Psoas muscle (tissue), 8 donors: Measurements from ENCODE around the gene MGP. TPM values are rescaled to one million over a fixed set of nuclear protein-coding genes. Genes with fewer than 3 reads are reported as not detected.
A peak's percentile ranks its signal among the peaks of the same experiment; 100 is the strongest.

ENCODE experiments used
- ATAC-seq, 4 donors: fragments of 200-7000 bp; cut with Tn5 transposase; one replicate each; pipeline ENCODE4 v1.9.1; 2020; ENCODE audit warnings: moderate library complexity in 3 of 4, mild to moderate bottlenecking in 2 of 4
- DNase-seq, 2 donors: peaks; one replicate each; pipeline ENCODE4 v3.0.0-alpha.2; 2020
- H3K27ac ChIP-seq: fragments of 200-600 bp; one replicate; pipeline ENCODE4 v1.8.0; 2022
- H3K27me3 ChIP-seq, 3 donors: fragments of 200-600 bp in 1 of 3; one replicate each; pipeline versions ENCODE4 v1.6.1 to v1.8.0; 2013 to 2022; ENCODE audit warnings: low read length in 2 of 3, mild to moderate bottlenecking in 2 of 3, moderate library complexity in 1 of 3; ENCODE audit not compliant: insufficient read depth in 3 of 3
- H3K36me3 ChIP-seq, 2 donors: fragments of 200-600 bp in 1 of 2; one replicate each; pipeline versions ENCODE4 v1.6.1 to v1.8.0; 2013 to 2022; ENCODE audit warnings: low read depth in 1 of 2, mild to moderate bottlenecking in 1 of 2, moderate library complexity in 1 of 2; ENCODE audit not compliant: insufficient read depth in 1 of 2
- H3K4me1 ChIP-seq: fragments of 200-600 bp; one replicate; pipeline ENCODE4 v1.8.0; 2022
- H3K4me3 ChIP-seq: fragments of 200-600 bp; one replicate; pipeline ENCODE4 v1.8.0; 2022; ENCODE audit warnings: mild to moderate bottlenecking
- H3K9me3 ChIP-seq: fragments of 200-600 bp; one replicate; pipeline ENCODE4 v1.8.0; 2022
- WGBS, 3 donors: extraction: QIAGEN DNeasy Blood & Tissue Kit; methylation state at CpG; one replicate each; pipeline versions ENCODE4 v1.1.6 to v1.1.7; 2013; 5-methylcytosine and 5-hydroxymethylcytosine counted together
- intact Hi-C, 2 donors: fragments of 100-400 bp; cut with DNase I; formaldehyde crosslinking; loops; one replicate each; pipeline versions ENCODE4 v1.11.0 to v1.14.2; 2022
- polyA plus RNA-seq, 3 donors: library from polyadenylated mRNA; stranded (reverse); fragments of 200-250 nt; gene quantifications; one replicate each; pipeline ENCODE4 v1.2.3, GENCODE V29; 2013
- total RNA-seq, 4 donors: library from RNA; stranded (reverse); fragmentation: NEBNext Ultra II Directional in 2 of 4; extraction: Animal tissue kit (Norgen Biotek cat#: 25700) in 2 of 4; gene quantifications; one replicate each; pipeline versions ENCODE4 v1.2.1 to v1.2.4, GENCODE V29; 2021 to 2023
- TF ChIP-seq, protein P1 (sequence below): fragments of 200-600 bp; IDR thresholded peaks from one replicate; pipeline ENCODE4 v1.8.0; 2022; ENCODE audit warnings: antibody characterized with exemption
- donor health status: healthy with polysubstance abuse.
- donor health status: DM: no; HTN: no; CAD: no; lungs with moderate emphysema.
- donor health status: Bipolar disorder and iron deficiency.
- donor health status: healthy.
- donor health status: DM: yes; HTN: yes; CAD: no.
- donor health status: DM: no; HTN: no; CAD: no.
- donor health status: DM: no; HTN: no; CAD: no.
- donor health status: DM: yes; HTN: yes; CAD: no.

The MGP gene
- total and polyA plus RNA-seq, 7 donors = 57.3 to 159 (median 79.1) TPM

DNA sequence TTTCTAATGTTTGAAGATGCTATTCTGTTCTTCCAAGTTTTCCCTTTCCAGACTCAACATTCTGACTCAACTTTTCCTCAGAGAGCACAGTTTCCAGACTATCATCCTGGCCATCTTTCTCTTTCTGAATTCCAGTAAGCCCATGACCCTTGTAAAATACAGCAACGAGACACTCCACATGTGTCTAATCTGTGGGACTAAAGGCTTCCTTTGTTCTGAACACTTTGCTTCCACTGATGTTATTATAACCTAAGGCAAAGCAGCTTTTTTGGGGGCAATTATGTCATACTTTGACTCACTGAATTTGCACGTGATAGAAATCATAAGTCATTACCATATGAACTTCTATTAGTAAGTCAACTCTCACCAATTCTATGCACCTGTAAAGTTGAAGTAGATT is 36.0 kb downstream of the MGP start:
- TF ChIP-seq, protein P1, sequence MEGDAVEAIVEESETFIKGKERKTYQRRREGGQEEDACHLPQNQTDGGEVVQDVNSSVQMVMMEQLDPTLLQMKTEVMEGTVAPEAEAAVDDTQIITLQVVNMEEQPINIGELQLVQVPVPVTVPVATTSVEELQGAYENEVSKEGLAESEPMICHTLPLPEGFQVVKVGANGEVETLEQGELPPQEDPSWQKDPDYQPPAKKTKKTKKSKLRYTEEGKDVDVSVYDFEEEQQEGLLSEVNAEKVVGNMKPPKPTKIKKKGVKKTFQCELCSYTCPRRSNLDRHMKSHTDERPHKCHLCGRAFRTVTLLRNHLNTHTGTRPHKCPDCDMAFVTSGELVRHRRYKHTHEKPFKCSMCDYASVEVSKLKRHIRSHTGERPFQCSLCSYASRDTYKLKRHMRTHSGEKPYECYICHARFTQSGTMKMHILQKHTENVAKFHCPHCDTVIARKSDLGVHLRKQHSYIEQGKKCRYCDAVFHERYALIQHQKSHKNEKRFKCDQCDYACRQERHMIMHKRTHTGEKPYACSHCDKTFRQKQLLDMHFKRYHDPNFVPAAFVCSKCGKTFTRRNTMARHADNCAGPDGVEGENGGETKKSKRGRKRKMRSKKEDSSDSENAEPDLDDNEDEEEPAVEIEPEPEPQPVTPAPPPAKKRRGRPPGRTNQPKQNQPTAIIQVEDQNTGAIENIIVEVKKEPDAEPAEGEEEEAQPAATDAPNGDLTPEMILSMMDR = no peak
- WGBS, 3 donors = 53 to 67% (median 63%) methylated on average over 2 of the region's 2 CpGs
- DNase-seq (no peak), ATAC-seq (no peak)
- H3K27me3 ChIP-seq = no peaks in the 10 kb centered on the region
- H3K4me1 ChIP-seq = peaks cover 12% of the 10 kb centered on the region
- H3K27ac ChIP-seq = no peak overlapping the region
- no peaks in the 10 kb centered on the region for H3K9me3 ChIP-seq
- intact Hi-C loops = loop anchor here (5.0 to 10.0 kb wide), 4 partner anchors 33 to 675 kb away; no protein-coding TSS in a partner anchor
- no peaks in the 10 kb centered on the region for H3K36me3 ChIP-seq
- no peak overlapping the region for H3K4me3 ChIP-seq

DNA sequence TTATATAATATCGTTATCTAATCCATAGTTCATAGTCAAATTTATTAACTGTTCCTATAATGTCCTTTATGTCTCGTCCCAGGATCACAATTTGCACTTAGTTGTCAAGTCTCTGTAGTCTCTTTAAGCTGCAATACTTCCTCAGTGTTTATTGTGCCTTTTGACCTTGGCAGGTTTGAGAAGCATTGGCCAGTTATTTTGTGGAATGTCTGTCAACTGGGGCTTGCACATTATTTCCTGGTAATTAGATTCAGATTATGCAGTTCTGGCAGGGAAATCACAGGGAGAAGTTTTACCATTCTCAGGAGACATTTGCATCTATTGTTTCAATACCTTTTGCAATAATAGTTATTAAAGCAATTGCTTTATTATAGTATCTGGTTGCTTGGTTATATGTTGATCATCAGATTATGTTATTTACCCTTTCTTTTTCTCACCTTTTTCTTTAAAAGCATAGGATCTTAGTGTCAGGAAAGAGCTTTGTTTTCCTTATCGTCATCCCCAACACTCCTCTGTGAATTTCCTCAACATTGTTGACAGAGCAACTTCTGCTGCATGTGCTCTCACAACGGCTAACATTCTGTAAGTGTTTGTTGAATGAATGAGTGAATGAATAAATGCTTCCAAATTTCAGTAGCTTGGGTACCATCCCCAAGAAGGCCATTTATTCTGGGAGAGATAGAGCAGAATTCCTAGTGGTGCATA is 38.6 kb downstream of the MGP start:
- no peak for ATAC-seq
- DNase-seq = no peak
- peaks cover 16% of the 10 kb centered on the region for H3K4me1 ChIP-seq
- H3K27ac ChIP-seq = no peak overlapping the region
- WGBS, 3 donors = 61 to 63% (median 62%) methylated on average over 4 of the region's 4 CpGs
- H3K27me3 ChIP-seq = no peaks in the 10 kb centered on the region
- H3K9me3 ChIP-seq = no peaks in the 10 kb centered on the region
- no peaks in the 10 kb centered on the region for H3K36me3 ChIP-seq
- TF ChIP-seq, protein P1 = no peak
- no peak overlapping the region for H3K4me3 ChIP-seq
- intact Hi-C loops = loop anchor here (5.0 to 10.0 kb wide), 4 partner anchors 35 to 678 kb away; no protein-coding TSS in a partner anchor

DNA sequence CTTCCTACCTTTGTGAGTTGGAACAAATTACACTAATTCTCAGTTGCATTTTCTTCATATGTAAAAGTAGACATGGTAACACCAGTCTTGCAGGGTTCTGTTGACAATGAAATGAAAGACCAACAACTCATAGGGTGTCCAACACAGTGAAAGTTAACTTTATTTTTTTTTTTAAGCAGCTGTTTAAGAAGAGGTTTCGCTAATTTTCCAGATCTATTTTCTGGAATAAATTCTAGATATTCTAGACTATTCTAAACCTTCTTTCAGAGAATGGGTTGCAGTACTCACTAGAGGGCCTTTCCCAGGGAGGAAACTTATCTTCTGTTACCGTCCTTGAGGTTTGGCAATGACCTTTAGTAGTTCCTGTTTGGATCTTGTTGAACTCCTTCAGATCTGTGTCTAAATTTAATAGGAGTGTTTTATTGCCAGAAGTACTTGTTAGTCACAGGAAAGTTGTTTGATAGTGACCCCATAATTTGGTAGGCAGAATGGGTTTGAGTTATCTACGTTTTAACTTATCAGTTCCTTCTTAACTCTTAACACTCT is 39.5 kb downstream of the MGP start:
- 33 to 57% (median 34%) methylated on average over 3 of the region's 3 CpGs for WGBS, 3 donors
- Histone ChIP-seq H3K4me3 (no peak overlapping the region), H3K9me3 (no peaks in the 10 kb centered on the region), H3K27me3 (no peaks in the 10 kb centered on the region), H3K27ac (no peak overlapping the region), H3K4me1 (peaks cover 26% of the 10 kb centered on the region), H3K36me3 (no peaks in the 10 kb centered on the region)
- TF ChIP-seq, protein P1 = no peak
- intact Hi-C loops = loop anchor here (5.0 to 10.0 kb wide), 4 partner anchors 36 to 679 kb away; no protein-coding TSS in a partner anchor
- ATAC-seq = no peak
- no peak for DNase-seq

DNA sequence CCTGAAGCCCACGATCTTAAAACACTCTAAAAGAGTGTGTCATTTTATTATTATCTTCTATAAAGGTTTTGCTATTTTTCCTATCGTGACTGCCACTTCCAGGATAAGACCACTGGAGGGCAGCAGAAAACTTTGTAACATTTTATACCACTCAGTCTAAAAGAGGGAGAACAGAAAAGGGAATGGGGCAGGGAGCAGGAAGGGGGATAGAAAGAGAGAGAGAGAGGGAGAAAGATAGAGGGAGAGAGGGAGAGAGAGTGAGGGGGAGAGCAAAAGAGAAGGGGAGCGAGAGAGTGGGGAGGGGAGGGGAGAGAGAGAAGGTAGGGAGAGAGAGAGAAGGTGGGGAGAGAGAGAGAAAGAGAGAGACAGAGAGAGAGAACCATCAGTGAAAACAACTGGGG is 40.3 kb downstream of the MGP start:
- no peak overlapping the region for H3K27ac ChIP-seq
- DNase-seq = no peak
- peak; percentile 63 to 80 (median 76) for ATAC-seq
- peaks cover 30% of the 10 kb centered on the region for H3K4me1 ChIP-seq
- H3K27me3 ChIP-seq = no peaks in the 10 kb centered on the region
- intact Hi-C loops = loop anchor here (2.0 to 10.0 kb wide), 5 partner anchors 37 to 679 kb away; no protein-coding TSS in a partner anchor
- H3K4me3 ChIP-seq = no peak overlapping the region
- TF ChIP-seq, protein P1 = peak; percentile 76
- WGBS, 3 donors = 11 to 16% (median 12%) methylated on average over 3 of the region's 3 CpGs
- H3K36me3 ChIP-seq = no peaks in the 10 kb centered on the region
- H3K9me3 ChIP-seq = no peaks in the 10 kb centered on the region
